GM12801 (cell line): ENCODE measurements around the gene PLEKHJ1.

Source experiments
- CTCF ChIP-seq: IDR thresholded peaks from one replicate; pipeline ENCODE4 v1.5.1; 2011; ENCODE audit warnings: control low read depth; ENCODE audit not compliant: insufficient read length; ENCODE audit errors: extremely low read depth

Gene PLEKHJ1

GRCh38 chr19:2271234-2272103, 35.3 kb upstream of the PLEKHJ1 start:
- TF ChIP-seq CTCF, result no peak

- TF ChIP-seq CTCF, result no peak
Measured at GRCh38 chr19:2270423-2271233, 34.5 kb upstream of the PLEKHJ1 start.

GRCh38 chr19:2270157-2270422, 34.0 kb upstream of the PLEKHJ1 start:
- TF ChIP-seq CTCF, result no peak

GRCh38 chr19:2269244-2270156, 33.4 kb upstream of the PLEKHJ1 start:
- TF ChIP-seq CTCF, result no peak

- no peak for TF ChIP-seq CTCF
Measured at GRCh38 chr19:2268861-2269243, 32.7 kb upstream of the PLEKHJ1 start.

GRCh38 chr19:2268480-2268830, 32.3 kb upstream of the PLEKHJ1 start:
- no peak for TF ChIP-seq CTCF
